KMS-11 (cell line): ENCODE measurements around the gene SLC39A9.

Experiments used
- H2AFZ ChIP-seq: fragments of 200-600 bp; sonication (generic); 2 replicates; pipeline ENCODE4 v1.6.1; 2016; ENCODE audit warnings: antibody characterized with exemption, mixed run types, low read depth
- H3K27ac ChIP-seq: fragments of 200-600 bp; sonication (generic); 2 replicates; pipeline ENCODE4 v1.6.1; 2016; ENCODE audit warnings: mild to moderate bottlenecking, mixed run types
- H3K27me3 ChIP-seq: fragments of 200-600 bp; sonication (generic); 2 replicates; pipeline ENCODE4 v1.6.1; 2017; ENCODE audit warnings: mild to moderate bottlenecking, low read depth, mixed run types, moderate library complexity; ENCODE audit not compliant: insufficient read depth
- H3K36me3 ChIP-seq: fragments of 200-600 bp; sonication (generic); 2 replicates; pipeline ENCODE4 v1.6.1; 2017; ENCODE audit warnings: mild to moderate bottlenecking, mixed run types; ENCODE audit not compliant: insufficient read depth
- H3K4me1 ChIP-seq: fragments of 200-600 bp; sonication (generic); 2 replicates; pipeline ENCODE4 v1.6.1; 2016; ENCODE audit warnings: mild to moderate bottlenecking, low read depth, mixed run types; ENCODE audit not compliant: poor library complexity, severe bottlenecking
- H3K4me2 ChIP-seq: fragments of 200-600 bp; sonication (generic); 2 replicates; pipeline ENCODE4 v1.7.0; 2016; ENCODE audit warnings: mild to moderate bottlenecking, mixed run types
- H3K4me3 ChIP-seq: fragments of 200-600 bp; sonication (generic); IDR thresholded peaks from 2 replicates; pipeline ENCODE4 v1.6.1; 2017; ENCODE audit warnings: low read depth, low read length, mixed read lengths; ENCODE audit not compliant: insufficient read depth
- H3K79me2 ChIP-seq: fragments of 200-600 bp; sonication (generic); 2 replicates; pipeline ENCODE4 v1.6.1; 2016; ENCODE audit warnings: low read depth, mixed run types; ENCODE audit not compliant: insufficient read depth
- H3K9ac ChIP-seq: fragments of 200-600 bp; sonication (generic); 2 replicates; pipeline ENCODE4 v1.6.1; 2016; ENCODE audit warnings: mild to moderate bottlenecking, mixed run types
- H4K20me1 ChIP-seq: fragments of 200-600 bp; sonication (generic); 2 replicates; pipeline ENCODE4 v1.6.1; 2016; ENCODE audit warnings: mild to moderate bottlenecking, mixed run types; ENCODE audit not compliant: insufficient read depth
- TF ChIP-seq, protein P1 (sequence below): fragments of 200-600 bp; sonication (generic); conservative IDR thresholded peaks from 2 replicates; pipeline ENCODE4 v1.6.1; 2017; ENCODE audit warnings: low read depth, mild to moderate bottlenecking, antibody characterized with exemption, low read length, moderate library complexity, mixed read lengths

SLC39A9 gene

DNA sequence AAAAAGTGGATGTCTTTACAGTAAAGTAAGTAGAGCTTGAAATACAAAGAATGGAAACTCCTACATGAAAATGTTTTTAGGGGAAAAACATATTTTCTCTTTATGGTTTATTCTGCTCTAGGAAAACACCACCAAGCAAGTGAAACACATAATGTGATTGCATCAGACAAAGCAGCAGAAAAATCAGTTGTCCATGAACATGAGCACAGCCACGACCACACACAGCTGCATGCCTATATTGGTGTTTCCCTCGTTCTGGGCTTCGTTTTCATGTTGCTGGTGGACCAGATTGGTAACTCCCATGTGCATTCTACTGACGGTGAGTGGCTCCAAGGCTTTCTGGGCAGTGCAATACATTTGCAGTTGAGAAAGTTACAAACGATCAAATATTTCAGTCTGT lies 43.5 kb downstream of the SLC39A9 start:
- H3K79me2 ChIP-seq: no peaks in the 10 kb centered on the region
- H3K27ac ChIP-seq: no peak overlapping the region
- H3K36me3 ChIP-seq: no peaks in the 10 kb centered on the region
- no peak overlapping the region for H2AFZ ChIP-seq
- TF ChIP-seq, protein P1, sequence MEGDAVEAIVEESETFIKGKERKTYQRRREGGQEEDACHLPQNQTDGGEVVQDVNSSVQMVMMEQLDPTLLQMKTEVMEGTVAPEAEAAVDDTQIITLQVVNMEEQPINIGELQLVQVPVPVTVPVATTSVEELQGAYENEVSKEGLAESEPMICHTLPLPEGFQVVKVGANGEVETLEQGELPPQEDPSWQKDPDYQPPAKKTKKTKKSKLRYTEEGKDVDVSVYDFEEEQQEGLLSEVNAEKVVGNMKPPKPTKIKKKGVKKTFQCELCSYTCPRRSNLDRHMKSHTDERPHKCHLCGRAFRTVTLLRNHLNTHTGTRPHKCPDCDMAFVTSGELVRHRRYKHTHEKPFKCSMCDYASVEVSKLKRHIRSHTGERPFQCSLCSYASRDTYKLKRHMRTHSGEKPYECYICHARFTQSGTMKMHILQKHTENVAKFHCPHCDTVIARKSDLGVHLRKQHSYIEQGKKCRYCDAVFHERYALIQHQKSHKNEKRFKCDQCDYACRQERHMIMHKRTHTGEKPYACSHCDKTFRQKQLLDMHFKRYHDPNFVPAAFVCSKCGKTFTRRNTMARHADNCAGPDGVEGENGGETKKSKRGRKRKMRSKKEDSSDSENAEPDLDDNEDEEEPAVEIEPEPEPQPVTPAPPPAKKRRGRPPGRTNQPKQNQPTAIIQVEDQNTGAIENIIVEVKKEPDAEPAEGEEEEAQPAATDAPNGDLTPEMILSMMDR: no peak
- no peak overlapping the region for H3K9ac ChIP-seq
- H4K20me1 ChIP-seq: no peaks in the 10 kb centered on the region
- H3K4me2 ChIP-seq: no peak overlapping the region
- H3K4me1 ChIP-seq: peaks cover 15% of the 10 kb centered on the region
- H3K27me3 ChIP-seq: no peaks in the 10 kb centered on the region
- no peak overlapping the region for H3K4me3 ChIP-seq

DNA sequence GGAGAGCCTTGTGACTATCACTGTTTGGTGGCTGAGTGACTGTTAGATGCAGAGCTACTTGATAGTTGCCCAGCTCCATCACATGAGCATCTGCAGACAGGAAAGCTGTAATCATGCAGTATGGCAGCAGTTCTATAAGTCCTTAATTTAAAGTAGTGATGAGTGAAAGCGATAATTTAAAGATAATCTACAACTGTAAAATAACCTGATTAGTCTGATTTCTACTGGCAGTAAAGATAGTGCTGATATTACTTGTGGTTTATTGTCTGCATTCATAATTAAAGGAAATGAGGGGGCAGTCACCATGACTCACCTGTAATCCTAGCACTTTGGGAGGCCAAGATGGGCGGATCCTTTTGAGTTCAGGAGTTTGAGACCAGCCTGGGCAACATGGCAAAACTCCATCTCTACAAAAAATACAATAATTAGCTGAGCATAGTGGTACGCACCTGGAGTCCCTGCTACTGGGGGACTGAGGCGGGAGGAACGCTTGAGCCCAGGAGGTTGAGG lies 44.9 kb downstream of the SLC39A9 start:
- no peaks in the 10 kb centered on the region for H3K36me3 ChIP-seq
- H3K79me2 ChIP-seq: no peaks in the 10 kb centered on the region
- no peaks in the 10 kb centered on the region for H4K20me1 ChIP-seq
- no peak overlapping the region for H3K4me3 ChIP-seq
- TF ChIP-seq, protein P1: no peak
- no peak overlapping the region for H3K4me2 ChIP-seq
- H3K4me1 ChIP-seq: peaks cover 15% of the 10 kb centered on the region
- H3K9ac ChIP-seq: no peak overlapping the region
- H2AFZ ChIP-seq: no peak overlapping the region
- no peaks in the 10 kb centered on the region for H3K27me3 ChIP-seq
- no peak overlapping the region for H3K27ac ChIP-seq

DNA sequence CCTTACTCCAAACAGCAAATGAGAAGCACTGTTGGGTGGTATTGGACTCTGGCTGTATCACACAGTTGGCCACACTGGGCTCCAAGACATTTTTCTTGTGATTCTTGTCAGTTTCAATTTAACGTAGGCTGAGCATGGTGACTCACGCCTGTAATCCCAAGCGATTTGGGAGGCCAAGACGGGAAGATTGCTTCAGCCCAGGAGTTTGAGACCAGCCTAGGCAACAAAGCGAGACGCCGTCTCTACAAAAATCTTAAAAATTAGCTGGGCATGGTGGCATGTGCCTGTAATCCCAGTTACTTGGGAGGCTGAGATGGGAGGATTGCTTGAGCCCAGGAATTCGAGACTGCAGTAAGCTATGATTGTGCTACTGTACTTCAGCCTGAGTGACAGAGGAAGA lies 50.7 kb downstream of the SLC39A9 start:
- Histone ChIP-seq H3K27ac (no peak overlapping the region), H3K4me3 (no peak overlapping the region), H3K4me1 (no peaks in the 10 kb centered on the region), H3K36me3 (no peaks in the 10 kb centered on the region), H4K20me1 (no peaks in the 10 kb centered on the region), H3K27me3 (no peaks in the 10 kb centered on the region), H2AFZ (no peak overlapping the region), H3K9ac (no peak overlapping the region), H3K79me2 (no peaks in the 10 kb centered on the region), H3K4me2 (no peak overlapping the region)
- TF ChIP-seq, protein P1: no peak

DNA sequence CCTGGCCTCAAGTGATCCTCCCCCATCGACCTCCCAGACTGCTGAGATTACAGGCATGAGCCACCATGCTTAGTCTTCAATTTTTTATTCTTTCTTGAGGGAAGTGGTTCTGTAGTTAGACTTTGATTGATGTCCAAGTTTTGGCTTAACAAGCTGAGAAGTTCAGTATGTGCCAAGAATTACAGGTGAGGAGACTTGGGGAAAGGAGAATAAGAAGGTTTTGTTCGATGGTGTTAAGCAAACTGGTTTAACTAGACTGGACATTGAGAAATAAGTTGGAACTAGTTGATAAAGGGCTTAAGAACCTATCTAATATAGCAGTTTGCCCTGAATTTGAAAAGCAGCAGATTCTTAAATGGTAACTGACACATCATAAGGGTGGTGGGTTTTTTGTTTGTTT lies 53.4 kb downstream of the SLC39A9 start:
- no peaks in the 10 kb centered on the region for H3K4me1 ChIP-seq
- TF ChIP-seq, protein P1: no peak
- H3K79me2 ChIP-seq: no peaks in the 10 kb centered on the region
- no peak overlapping the region for H3K4me2 ChIP-seq
- no peaks in the 10 kb centered on the region for H3K36me3 ChIP-seq
- H3K9ac ChIP-seq: no peak overlapping the region
- no peak overlapping the region for H2AFZ ChIP-seq
- H3K27ac ChIP-seq: no peak overlapping the region
- no peaks in the 10 kb centered on the region for H4K20me1 ChIP-seq
- no peak overlapping the region for H3K4me3 ChIP-seq
- H3K27me3 ChIP-seq: no peaks in the 10 kb centered on the region

DNA sequence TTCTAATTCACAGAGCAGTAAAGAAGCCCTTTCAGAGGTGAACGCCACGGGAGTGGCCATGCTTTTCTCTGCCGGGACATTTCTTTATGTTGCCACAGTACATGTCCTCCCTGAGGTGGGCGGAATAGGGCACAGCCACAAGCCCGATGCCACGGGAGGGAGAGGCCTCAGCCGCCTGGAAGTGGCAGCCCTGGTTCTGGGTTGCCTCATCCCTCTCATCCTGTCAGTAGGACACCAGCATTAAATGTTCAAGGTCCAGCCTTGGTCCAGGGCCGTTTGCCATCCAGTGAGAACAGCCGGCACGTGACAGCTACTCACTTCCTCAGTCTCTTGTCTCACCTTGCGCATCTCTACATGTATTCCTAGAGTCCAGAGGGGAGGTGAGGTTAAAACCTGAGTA lies 59.9 kb downstream of the SLC39A9 start:
- no peaks in the 10 kb centered on the region for H3K79me2 ChIP-seq
- no peak overlapping the region for H2AFZ ChIP-seq
- no peak overlapping the region for H3K4me2 ChIP-seq
- TF ChIP-seq, protein P1: no peak
- H3K36me3 ChIP-seq: no peaks in the 10 kb centered on the region
- H3K4me1 ChIP-seq: no peaks in the 10 kb centered on the region
- no peaks in the 10 kb centered on the region for H4K20me1 ChIP-seq
- H3K4me3 ChIP-seq: no peak overlapping the region
- no peak overlapping the region for H3K9ac ChIP-seq
- H3K27me3 ChIP-seq: no peaks in the 10 kb centered on the region
- H3K27ac ChIP-seq: no peak overlapping the region
